NCI-H1930 (cell line): ENCODE measurements around the gene ASH1L.
"Not testable (repeated sequence)": the region's sequence is repeated elsewhere in the genome, so short reads cannot be mapped to it uniquely, and the experiment has no call there.

Source experiments
- DNase-seq, 2 experiments: peaks; one replicate each; lab custom pipeline; 2025; lab: John Stamatoyannopoulos, UW

The ASH1L gene

GRCh38 chr1:155555915-155556314, 6.7 kb downstream of the ASH1L start:
- no peak for DNase-seq

GRCh38 chr1:155553349-155553748, 9.3 kb downstream of the ASH1L start:
- no peak for DNase-seq

GRCh38 chr1:155548706-155549105, 13.9 kb downstream of the ASH1L start:
- DNase-seq = no peak

GRCh38 chr1:155540000-155540874, 22.4 kb downstream of the ASH1L start:
- no peak for DNase-seq

GRCh38 chr1:155537193-155537592, 25.4 kb downstream of the ASH1L start:
- no peak for DNase-seq

- DNase-seq = no peak
Measured at GRCh38 chr1:155531624-155532023, 31.0 kb downstream of the ASH1L start.

GRCh38 chr1:155529929-155530328, 32.7 kb downstream of the ASH1L start:
- no peak for DNase-seq

GRCh38 chr1:155529109-155529508, 33.5 kb downstream of the ASH1L start:
- DNase-seq = no peak

GRCh38 chr1:155527677-155528076, 34.9 kb downstream of the ASH1L start:
- DNase-seq = no peak

- no peak for DNase-seq
Measured at GRCh38 chr1:155526356-155526755, 36.2 kb downstream of the ASH1L start.

- no peak for DNase-seq
Measured at GRCh38 chr1:155522069-155522468, 40.5 kb downstream of the ASH1L start.

GRCh38 chr1:155518484-155518883, 44.1 kb downstream of the ASH1L start:
- DNase-seq = no peak

GRCh38 chr1:155514582-155515187, 47.9 kb downstream of the ASH1L start:
- no peak for DNase-seq

- DNase-seq = no peak
Measured at GRCh38 chr1:155513300-155513916, 49.2 kb downstream of the ASH1L start.

- not testable (repeated sequence) for DNase-seq
Measured at GRCh38 chr1:155511385-155511784, 51.2 kb downstream of the ASH1L start.

- no peak for DNase-seq
Measured at GRCh38 chr1:155509064-155509463, 53.5 kb downstream of the ASH1L start.

- no peak for DNase-seq
Measured at GRCh38 chr1:155507945-155508344, 54.7 kb downstream of the ASH1L start.

GRCh38 chr1:155505963-155506362, 56.6 kb downstream of the ASH1L start:
- not testable (repeated sequence) for DNase-seq

- no peak for DNase-seq
Measured at GRCh38 chr1:155504207-155504606, 58.4 kb downstream of the ASH1L start.

GRCh38 chr1:155499953-155500639, 62.5 kb downstream of the ASH1L start:
- peak in 1 of 2 experiments; percentile 35 for DNase-seq

GRCh38 chr1:155499263-155499662, 63.3 kb downstream of the ASH1L start:
- DNase-seq = no peak

GRCh38 chr1:155493595-155493994, 69.0 kb downstream of the ASH1L start:
- DNase-seq = not testable (repeated sequence)
